GM18870 (cell line): ENCODE results near the gene SFXN3.
A peak's percentile ranks its signal among the peaks of the same experiment; 100 is the strongest.

Source experiments
- ATAC-seq: cut with Tn5 transposase; IDR thresholded peaks from one replicate; pipeline ENCODE4 v1.9.1; 2021; ENCODE audit warnings: moderate library complexity; ENCODE audit not compliant: unreplicated experiment

SFXN3 gene

GRCh38 chr10:101014966-101015581, 16.0 kb upstream of the SFXN3 start:
- no peak for ATAC-seq

- ATAC-seq: no peak
Measured at GRCh38 chr10:101015582-101015973, 15.5 kb upstream of the SFXN3 start.

GRCh38 chr10:101016814-101017213, 14.2 kb upstream of the SFXN3 start:
- ATAC-seq: no peak

- ATAC-seq: no peak
Measured at GRCh38 chr10:101018118-101018599, 12.9 kb upstream of the SFXN3 start.

GRCh38 chr10:101018600-101019439, 12.2 kb upstream of the SFXN3 start:
- no peak for ATAC-seq

GRCh38 chr10:101019440-101019703, 11.7 kb upstream of the SFXN3 start:
- ATAC-seq: no peak

- ATAC-seq: no peak
Measured at GRCh38 chr10:101020427-101021075, 10.5 kb upstream of the SFXN3 start.

- no peak for ATAC-seq
Measured at GRCh38 chr10:101021239-101021638, 9.8 kb upstream of the SFXN3 start.

- ATAC-seq: no peak
Measured at GRCh38 chr10:101021692-101022251, 9.3 kb upstream of the SFXN3 start.

GRCh38 chr10:101022967-101023705, 7.9 kb upstream of the SFXN3 start:
- ATAC-seq: no peak

- no peak for ATAC-seq
Measured at GRCh38 chr10:101027106-101027720, 3.8 kb upstream of the SFXN3 start.

- ATAC-seq: no peak
Measured at GRCh38 chr10:101028446-101029337, 2.3 kb upstream of the SFXN3 start.

- ATAC-seq: no peak
Measured at GRCh38 chr10:101029520-101030295, 1.3 kb upstream of the SFXN3 start.

GRCh38 chr10:101030496-101031127, 422 bp upstream of the SFXN3 start:
- ATAC-seq: no peak

GRCh38 chr10:101031796-101032636, 982 bp downstream of the SFXN3 start:
- no peak for ATAC-seq

GRCh38 chr10:101032637-101033224, 1.7 kb downstream of the SFXN3 start:
- peak; percentile 42 for ATAC-seq

GRCh38 chr10:101033276-101033675, 2.2 kb downstream of the SFXN3 start:
- ATAC-seq: no peak
